K562 (cell line): ENCODE measurements around the gene TM7SF3. TPM values are rescaled to one million over a fixed set of nuclear protein-coding genes. Genes with fewer than 3 reads are reported as not detected.

Experiments
- ATAC-seq: fragments of 200-7000 bp; cut with Tn5 transposase; 3 replicates; pipeline ENCODE4 v1.9.1; 2020; ENCODE audit warnings: moderate library complexity
- BruUV-seq: library from RNA; stranded (reverse); fragments of 400-500 nt; replicated peaks from 2 replicates; lab custom pipeline; 2021; lab: Mats Ljungman, UMichigan
- CTCF ChIA-PET: fragments of 300-600 bp; formaldehyde crosslinking; extraction: SDS; loops from one replicate; lab custom pipeline; 2021; ENCODE audit warnings: low intra/inter-chr PET ratio; lab: Yijun Ruan, JAX
- POLR2A ChIA-PET: fragments of 300-600, 350-650 bp; sonication (Branson Sonifier 250); formaldehyde crosslinking; extraction: SDS; loops from one replicate; lab custom pipeline; 2021; ENCODE audit warnings: antibody characterized with exemption, inconsistent platforms; lab: Yijun Ruan, JAX
- DNase-seq, 4 experiments: peaks; one replicate each; pipeline versions ENCODE4 v3.0.0 to v3.0.0-alpha.2; 2011 to 2018; ENCODE audit warnings: low spot score in 3 of 4, mixed read lengths in 3 of 4; ENCODE audit errors: extremely low read depth in 1 of 4
- FAIRE-seq: peaks from 2 replicates; lab custom pipeline; 2011; peaks lifted over from hg19 to GRCh38; lab: Jason Lieb, UNC
- H2AFZ ChIP-seq: 2 replicates; pipeline ENCODE4 v1.6.0; 2011; ENCODE audit warnings: low read depth, low read length, control low read depth, inconsistent platforms
- H3K27ac ChIP-seq: fragments of 200-600 bp; 3 replicates; pipeline ENCODE4 v1.8.0; 2011; ENCODE audit warnings: low read depth, mild to moderate bottlenecking, control low read depth, inconsistent platforms, low read length, moderate library complexity, mixed read lengths; ENCODE audit errors: extremely low read depth
- H3K27me3 ChIP-seq, 2 experiments: fragments of 300-600 bp in 1 of 2; 2 replicates in 1 of 2; 3 replicates in 1 of 2; pipeline versions ENCODE4 v1.6.0 to v1.8.0; 2011; ENCODE audit warnings: inconsistent platforms in 2 of 2, low read length in 2 of 2, mild to moderate bottlenecking in 1 of 2, mixed read lengths in 1 of 2, moderate library complexity in 1 of 2; ENCODE audit not compliant: control insufficient read depth in 2 of 2, insufficient read depth in 2 of 2
- H3K36me3 ChIP-seq: fragments of 300-600 bp; 3 replicates; pipeline ENCODE4 v1.8.0; 2011; ENCODE audit warnings: mild to moderate bottlenecking, low read length, inconsistent platforms; ENCODE audit not compliant: control insufficient read depth, insufficient read depth
- H3K4me1 ChIP-seq, 2 experiments: fragments of 200-600 bp in 1 of 2; replicated peaks in 1 of 2; 2 replicates in 1 of 2; 3 replicates in 1 of 2; pipeline versions ENCODE4 v1.5.1 to v1.8.0; 2011; ENCODE audit warnings: inconsistent platforms in 2 of 2, low read length in 2 of 2, mild to moderate bottlenecking in 1 of 2, mixed read lengths in 1 of 2, moderate library complexity in 1 of 2; ENCODE audit not compliant: control insufficient read depth in 2 of 2, insufficient read depth in 2 of 2
- H3K4me2 ChIP-seq: 2 replicates; pipeline ENCODE4 v1.6.1; 2011; ENCODE audit warnings: low read length, control low read depth, inconsistent platforms, mixed read lengths; ENCODE audit not compliant: insufficient read depth
- H3K4me3 ChIP-seq: fragments of 200-600 bp; sonication (generic), shearing (Covaris generic); 2 replicates; pipeline ENCODE4 v1.5.1; 2016; ENCODE audit warnings: control low read depth, inconsistent platforms
- H3K79me2 ChIP-seq: fragments of 200-600 bp; 3 replicates; pipeline ENCODE4 v1.8.0; 2011; ENCODE audit warnings: low read length, inconsistent platforms; ENCODE audit not compliant: control insufficient read depth, insufficient read depth
- H3K9ac ChIP-seq, 2 experiments: 2 replicates each; pipeline versions ENCODE4 v1.6.0 to v1.6.1; 2011; ENCODE audit warnings: low read depth in 2 of 2, low read length in 2 of 2, control low read depth in 1 of 2, inconsistent platforms in 1 of 2, mild to moderate bottlenecking in 1 of 2, mixed read lengths in 1 of 2; ENCODE audit not compliant: insufficient read depth in 1 of 2
- H3K9me1 ChIP-seq: one replicate; pipeline ENCODE4 v1.6.0; 2011; ENCODE audit warnings: inconsistent platforms, mild to moderate bottlenecking, low read length, moderate library complexity; ENCODE audit not compliant: control insufficient read depth, insufficient read depth
- H3K9me3 ChIP-seq: replicated peaks from 2 replicates; pipeline ENCODE4 v1.5.1; 2011; ENCODE audit warnings: low read depth, low read length, inconsistent platforms; ENCODE audit not compliant: control insufficient read depth, insufficient read depth
- H4K20me1 ChIP-seq: replicated peaks from 2 replicates; pipeline ENCODE4 v1.6.1; 2011; ENCODE audit warnings: low read length, inconsistent platforms, mixed read lengths; ENCODE audit not compliant: control insufficient read depth, insufficient read depth
- C11orf30 ChIP-seq: fragments of 450-650 bp; IDR thresholded peaks from 2 replicates; pipeline ENCODE4 v1.6.1; 2016; ENCODE audit warnings: low read depth, mild to moderate bottlenecking
- EZH2 ChIP-seq: IDR thresholded peaks from 2 replicates; pipeline ENCODE4 v1.6.1; 2012; ENCODE audit warnings: low read depth, mild to moderate bottlenecking, inconsistent platforms, low read length, borderline replicate concordance
- HDAC6 ChIP-seq: IDR thresholded peaks from 2 replicates; pipeline ENCODE4 v1.6.1; 2012; ENCODE audit warnings: low read depth, mild to moderate bottlenecking, control low read depth, inconsistent platforms, low read length, moderate library complexity
- MBD2 ChIP-seq: sonication (generic); IDR thresholded peaks from 2 replicates; pipeline ENCODE4 v1.6.1; 2016; ENCODE audit warnings: low read depth, borderline replicate concordance
- MEF2D ChIP-seq: conservative IDR thresholded peaks from 2 replicates; pipeline ENCODE4 v1.6.1; 2016; ENCODE audit warnings: low read depth, missing genetic modification characterization, missing compliant biosample characterization
- NUFIP1 ChIP-seq: fragments of 450-650 bp; IDR thresholded peaks from 2 replicates; pipeline ENCODE4 v1.6.1; 2018; ENCODE audit not compliant: partially characterized antibody
- POLR2AphosphoS5 ChIP-seq: IDR thresholded peaks from 2 replicates; pipeline ENCODE4 v1.6.1; 2011; ENCODE audit warnings: mild to moderate bottlenecking, low read depth, low read length, moderate library complexity; ENCODE audit not compliant: control insufficient read depth, insufficient read depth
- TGIF2 ChIP-seq: sonication (generic); formaldehyde crosslinking; IDR thresholded peaks from 2 replicates; pipeline ENCODE4 v1.8.1; 2022; ENCODE audit warnings: mild to moderate bottlenecking, missing genetic modification reagents, moderate library complexity
- ZNF668 ChIP-seq: fragments of 250-450 bp; sonication (Bioruptor Pico); IDR thresholded peaks from 2 replicates; pipeline ENCODE4 v1.8.0; 2022; ENCODE audit warnings: mild to moderate bottlenecking, inconsistent platforms
- WGBS: fragments of 100-300 bp; shearing (Covaris generic); methylation state at CpG from one replicate; pipeline ENCODE4 v1.1.6; 2016; ENCODE audit warnings: low coverage, mixed read lengths; ENCODE audit not compliant: insufficient coverage; ENCODE audit errors: missing lambda C conversion rate; 5-methylcytosine and 5-hydroxymethylcytosine counted together
- in situ Hi-C: fragments of 300-500 bp; cut with MboI; formaldehyde crosslinking; loops from 4 replicates; pipeline ENCODE4 v1.15.0; 2018; ENCODE audit warnings: inconsistent platforms, mixed read lengths
- intact Hi-C: fragments of 100-400 bp; cut with micrococcal nuclease; formaldehyde crosslinking; loops from 2 replicates; pipeline ENCODE4 v1.14.2; 2022
- polyA plus RNA-seq, 8 experiments: library from polyadenylated mRNA; depleted of rRNA in 4 of 8; stranded (reverse) in 5 of 8; unstranded in 3 of 8; fragments of >200 nt; fragmentation: Nextera tagmentation in 2 of 8; fragmentation: Illumina TruSeq in 1 of 8; extraction: Ambion mirVana in 2 of 8; extraction: Trizol in 1 of 8; gene quantifications; 2 replicates each; pipeline versions ENCODE4 v1.2.1 to v1.2.3, GENCODE V29; 2011 to 2014; ENCODE audit warnings: inconsistent platforms in 1 of 8, missing spikeins in 1 of 8
- total RNA-seq, 7 experiments: library from RNA; depleted of rRNA in 6 of 7; stranded (reverse); fragments of >200 nt in 6 of 7; fragmentation: Illumina TruSeq in 2 of 7; extraction: Trizol in 2 of 7; gene quantifications; 2 replicates each; pipeline versions ENCODE4 v1.2.1 to v1.2.3, GENCODE V29; 2011 to 2021; ENCODE audit warnings: low replicate concordance in 1 of 7
- TF ChIP-seq, protein P1 (sequence below): IDR thresholded peaks from 2 replicates; pipeline ENCODE4 v1.6.1; 2014; ENCODE audit warnings: antibody characterized with exemption
- TF ChIP-seq, protein P2 (sequence below), 2 experiments: fragments of 450-650 bp in 1 of 2; sonication (generic) in 1 of 2; formaldehyde crosslinking in 1 of 2; IDR thresholded peaks; 2 replicates each; pipeline versions ENCODE4 v1.7.1 to v1.9.0; 2016 to 2022; ENCODE audit warnings: inconsistent platforms in 1 of 2, mild to moderate bottlenecking in 1 of 2, missing genetic modification reagents in 1 of 2
- TF ChIP-seq, protein P3 (sequence below): sonication (generic); formaldehyde crosslinking; IDR thresholded peaks from 2 replicates; pipeline ENCODE4 v1.8.1; 2023; ENCODE audit warnings: mild to moderate bottlenecking, missing genetic modification reagents

Gene TM7SF3
- total and polyA plus RNA-seq, 9 of the 15 experiments (the other 6 are each of a cell fraction or from before 2014, with no cell fraction given): 9.3 to 90.4 (median 24.8) TPM

DNA sequence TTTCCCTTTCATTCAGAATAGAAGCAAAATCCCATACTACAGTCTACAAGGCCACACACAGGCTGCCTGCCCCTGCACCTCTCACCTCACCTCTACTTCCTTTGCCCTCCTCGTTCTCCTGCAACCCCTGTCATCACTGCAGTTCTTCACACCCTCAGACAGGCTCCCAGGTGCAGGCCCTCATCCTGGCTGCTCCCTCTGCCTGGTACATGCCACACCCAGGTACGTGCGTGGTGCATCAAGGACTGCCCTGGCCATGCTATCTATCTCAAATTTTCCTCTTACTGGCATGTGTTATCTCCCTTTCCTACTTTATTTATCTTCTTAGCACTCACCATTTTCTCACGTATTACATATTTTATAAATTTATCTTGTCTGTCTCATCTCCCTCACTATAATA lies 24.3 kb downstream of the TM7SF3 start:
- CTCF ChIA-PET: no interaction called here
- BruUV-seq: no TSS peak
- TF ChIP-seq C11orf30 (no peak), MBD2 (no peak), POLR2AphosphoS5 (no peak), EZH2 (no peak), HDAC6 (no peak), TGIF2 (CRISPR knock-in tag) (no peak), NUFIP1 (no peak), ZNF668 (CRISPR knock-in tag) (no peak), MEF2D (tag) (no peak)
- TF ChIP-seq, protein P1, sequence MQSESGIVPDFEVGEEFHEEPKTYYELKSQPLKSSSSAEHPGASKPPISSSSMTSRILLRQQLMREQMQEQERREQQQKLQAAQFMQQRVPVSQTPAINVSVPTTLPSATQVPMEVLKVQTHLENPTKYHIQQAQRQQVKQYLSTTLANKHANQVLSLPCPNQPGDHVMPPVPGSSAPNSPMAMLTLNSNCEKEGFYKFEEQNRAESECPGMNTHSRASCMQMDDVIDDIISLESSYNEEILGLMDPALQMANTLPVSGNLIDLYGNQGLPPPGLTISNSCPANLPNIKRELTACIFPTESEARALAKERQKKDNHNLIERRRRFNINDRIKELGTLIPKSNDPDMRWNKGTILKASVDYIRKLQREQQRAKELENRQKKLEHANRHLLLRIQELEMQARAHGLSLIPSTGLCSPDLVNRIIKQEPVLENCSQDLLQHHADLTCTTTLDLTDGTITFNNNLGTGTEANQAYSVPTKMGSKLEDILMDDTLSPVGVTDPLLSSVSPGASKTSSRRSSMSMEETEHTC: no peak
- TF ChIP-seq, protein P2, sequence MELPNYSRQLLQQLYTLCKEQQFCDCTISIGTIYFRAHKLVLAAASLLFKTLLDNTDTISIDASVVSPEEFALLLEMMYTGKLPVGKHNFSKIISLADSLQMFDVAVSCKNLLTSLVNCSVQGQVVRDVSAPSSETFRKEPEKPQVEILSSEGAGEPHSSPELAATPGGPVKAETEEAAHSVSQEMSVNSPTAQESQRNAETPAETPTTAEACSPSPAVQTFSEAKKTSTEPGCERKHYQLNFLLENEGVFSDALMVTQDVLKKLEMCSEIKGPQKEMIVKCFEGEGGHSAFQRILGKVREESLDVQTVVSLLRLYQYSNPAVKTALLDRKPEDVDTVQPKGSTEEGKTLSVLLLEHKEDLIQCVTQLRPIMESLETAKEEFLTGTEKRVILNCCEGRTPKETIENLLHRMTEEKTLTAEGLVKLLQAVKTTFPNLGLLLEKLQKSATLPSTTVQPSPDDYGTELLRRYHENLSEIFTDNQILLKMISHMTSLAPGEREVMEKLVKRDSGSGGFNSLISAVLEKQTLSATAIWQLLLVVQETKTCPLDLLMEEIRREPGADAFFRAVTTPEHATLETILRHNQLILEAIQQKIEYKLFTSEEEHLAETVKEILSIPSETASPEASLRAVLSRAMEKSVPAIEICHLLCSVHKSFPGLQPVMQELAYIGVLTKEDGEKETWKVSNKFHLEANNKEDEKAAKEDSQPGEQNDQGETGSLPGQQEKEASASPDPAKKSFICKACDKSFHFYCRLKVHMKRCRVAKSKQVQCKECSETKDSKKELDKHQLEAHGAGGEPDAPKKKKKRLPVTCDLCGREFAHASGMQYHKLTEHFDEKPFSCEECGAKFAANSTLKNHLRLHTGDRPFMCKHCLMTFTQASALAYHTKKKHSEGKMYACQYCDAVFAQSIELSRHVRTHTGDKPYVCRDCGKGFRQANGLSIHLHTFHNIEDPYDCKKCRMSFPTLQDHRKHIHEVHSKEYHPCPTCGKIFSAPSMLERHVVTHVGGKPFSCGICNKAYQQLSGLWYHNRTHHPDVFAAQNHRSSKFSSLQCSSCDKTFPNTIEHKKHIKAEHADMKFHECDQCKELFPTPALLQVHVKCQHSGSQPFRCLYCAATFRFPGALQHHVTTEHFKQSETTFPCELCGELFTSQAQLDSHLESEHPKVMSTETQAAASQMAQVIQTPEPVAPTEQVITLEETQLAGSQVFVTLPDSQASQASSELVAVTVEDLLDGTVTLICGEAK (IDR thresholded peaks at IDR 0.05): no peak
- TF ChIP-seq, protein P2 (CRISPR knock-in tag; IDR thresholded peaks at IDR 0.05): no peak
- TF ChIP-seq, protein P3, sequence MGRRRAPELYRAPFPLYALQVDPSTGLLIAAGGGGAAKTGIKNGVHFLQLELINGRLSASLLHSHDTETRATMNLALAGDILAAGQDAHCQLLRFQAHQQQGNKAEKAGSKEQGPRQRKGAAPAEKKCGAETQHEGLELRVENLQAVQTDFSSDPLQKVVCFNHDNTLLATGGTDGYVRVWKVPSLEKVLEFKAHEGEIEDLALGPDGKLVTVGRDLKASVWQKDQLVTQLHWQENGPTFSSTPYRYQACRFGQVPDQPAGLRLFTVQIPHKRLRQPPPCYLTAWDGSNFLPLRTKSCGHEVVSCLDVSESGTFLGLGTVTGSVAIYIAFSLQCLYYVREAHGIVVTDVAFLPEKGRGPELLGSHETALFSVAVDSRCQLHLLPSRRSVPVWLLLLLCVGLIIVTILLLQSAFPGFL (CRISPR knock-in tag): no peak

More for the DNA sequence above, 24.3 kb downstream of the TM7SF3 start:
- Histone ChIP-seq H3K4me1 (no peaks in the 10 kb centered on the region), H3K27me3 (no peaks in the 10 kb centered on the region), H3K9ac (no peak overlapping the region), H4K20me1 (no peaks in the 10 kb centered on the region), H3K36me3 (peaks cover 22% of the 10 kb centered on the region), H3K9me3 (no peaks in the 10 kb centered on the region), H3K4me2 (no peak overlapping the region), H2AFZ (no peak overlapping the region), H3K9me1 (no peaks in the 10 kb centered on the region), H3K79me2 (no peaks in the 10 kb centered on the region), H3K4me3 (no peak overlapping the region), H3K27ac (no peak overlapping the region)
- in situ Hi-C loops: no loop called here
- ATAC-seq: no peak
- FAIRE-seq: no peak
- intact Hi-C loops: no loop called here
- WGBS: 77% methylated on average over 4 of the region's 4 CpGs
- DNase-seq: no peak
- POLR2A ChIA-PET: no interaction called here
